Measurements from ENCODE around the gene ETV5. TPM values are rescaled to one million over a fixed set of nuclear protein-coding genes. Genes with fewer than 3 reads are reported as not detected.

Gene ETV5
- polyA plus RNA-seq, 1 donor from 2014 or later = 0.30 TPM

GRCh38 chr3:186127463-186127862, 18.6 kb upstream of the ETV5 start:
- H4K20me1 ChIP-seq (ENCODE audit: insufficient read depth) = no peaks in the 10 kb centered on the region
- H3F3A ChIP-seq (ENCODE audit: insufficient read depth, low read length, poor library complexity, severe bottlenecking) = no peaks in the 10 kb centered on the region
- no peaks in the 10 kb centered on the region for H3K79me2 ChIP-seq (replicated peaks; ENCODE audit: insufficient read depth, low read length)
- H3K9me2 ChIP-seq (ENCODE audit: insufficient read depth, low read length) = no peaks in the 10 kb centered on the region
- no peak overlapping the region for H3K4me2 ChIP-seq (ENCODE audit: low read length)
- no peak for TF ChIP-seq RAD21 (conservative IDR thresholded peaks at IDR 0.05)
- no peak overlapping the region for H3K27ac ChIP-seq (ENCODE audit: low read length)
- no peaks in the 10 kb centered on the region for H3K36me3 ChIP-seq (ENCODE audit: insufficient read depth, low read length)
- no peak overlapping the region for H2AFZ ChIP-seq (ENCODE audit: low read depth, low read length)
- H3K4me3 ChIP-seq (ENCODE audit: low read length) = no peak overlapping the region
- H3K9me3 ChIP-seq (ENCODE audit: low read length) = no peaks in the 10 kb centered on the region
- no peaks in the 10 kb centered on the region for H3K27me3 ChIP-seq (ENCODE audit: insufficient read depth, low read depth, low read length)
- no peak overlapping the region for H3K9ac ChIP-seq (ENCODE audit: low read length)

- Histone ChIP-seq H3K27me3 (ENCODE audit: insufficient read depth, low read depth, low read length) (no peaks in the 10 kb centered on the region), H3K9me2 (ENCODE audit: insufficient read depth, low read length) (no peaks in the 10 kb centered on the region), H3K4me3 (ENCODE audit: low read length) (no peak overlapping the region), H4K20me1 (ENCODE audit: insufficient read depth) (no peaks in the 10 kb centered on the region), H3K9ac (ENCODE audit: low read length) (no peak overlapping the region), H3K79me2 (replicated peaks; ENCODE audit: insufficient read depth, low read length) (no peaks in the 10 kb centered on the region), H3K4me2 (ENCODE audit: low read length) (no peak overlapping the region), H3K27ac (ENCODE audit: low read length) (no peak overlapping the region), H3F3A (ENCODE audit: insufficient read depth, low read length, poor library complexity, severe bottlenecking) (no peaks in the 10 kb centered on the region), H2AFZ (ENCODE audit: low read depth, low read length) (no peak overlapping the region), H3K36me3 (ENCODE audit: insufficient read depth, low read length) (no peaks in the 10 kb centered on the region), H3K9me3 (ENCODE audit: low read length) (no peaks in the 10 kb centered on the region)
- no peak for TF ChIP-seq EP300 (conservative IDR thresholded peaks at IDR 0.05; ENCODE audit: poor library complexity, severe bottlenecking)
- TF ChIP-seq CTCF (IDR thresholded peaks at IDR 0.05; ENCODE audit: poor library complexity, severe bottlenecking) = no peak
- TF ChIP-seq RAD21 (conservative IDR thresholded peaks at IDR 0.05) = no peak
- no peak for TF ChIP-seq SMC3 (conservative IDR thresholded peaks at IDR 0.05; ENCODE audit: poor library complexity)
- no peak for TF ChIP-seq MXI1 (conservative IDR thresholded peaks at IDR 0.05; ENCODE audit: poor library complexity, severe bottlenecking)
- TF ChIP-seq REST (IDR thresholded peaks at IDR 0.05; ENCODE audit: borderline replicate concordance) = no peak
- TF ChIP-seq POLR2AphosphoS5 (IDR thresholded peaks at IDR 0.05) = no peak
- TF ChIP-seq TAF1 (IDR thresholded peaks at IDR 0.05; ENCODE audit: low read depth) = no peak
- TF ChIP-seq EZH2 (IDR thresholded peaks at IDR 0.05; ENCODE audit: borderline replicate concordance, insufficient read depth, low read length, poor library complexity, severe bottlenecking) = no peak
Measured at GRCh38 chr3:186125118-186125517, 16.2 kb upstream of the ETV5 start.

- Histone ChIP-seq H3K4me3 (ENCODE audit: low read length) (no peak overlapping the region), H3K9ac (ENCODE audit: low read length) (no peak overlapping the region), H3K79me2 (replicated peaks; ENCODE audit: insufficient read depth, low read length) (no peaks in the 10 kb centered on the region), H4K20me1 (ENCODE audit: insufficient read depth) (no peaks in the 10 kb centered on the region), H3F3A (ENCODE audit: insufficient read depth, low read length, poor library complexity, severe bottlenecking) (no peaks in the 10 kb centered on the region), H3K27ac (ENCODE audit: low read length) (no peak overlapping the region), H2AFZ (ENCODE audit: low read depth, low read length) (no peak overlapping the region), H3K27me3 (ENCODE audit: insufficient read depth, low read depth, low read length) (no peaks in the 10 kb centered on the region), H3K4me2 (ENCODE audit: low read length) (no peak overlapping the region), H3K36me3 (ENCODE audit: insufficient read depth, low read length) (no peaks in the 10 kb centered on the region), H3K9me2 (ENCODE audit: insufficient read depth, low read length) (no peaks in the 10 kb centered on the region), H3K9me3 (ENCODE audit: low read length) (no peaks in the 10 kb centered on the region)
- TF ChIP-seq EZH2 (IDR thresholded peaks at IDR 0.05; ENCODE audit: borderline replicate concordance, insufficient read depth, low read length, poor library complexity, severe bottlenecking) (no peak), SMC3 (conservative IDR thresholded peaks at IDR 0.05; ENCODE audit: poor library complexity) (no peak), REST (IDR thresholded peaks at IDR 0.05; ENCODE audit: borderline replicate concordance) (no peak), TAF1 (IDR thresholded peaks at IDR 0.05; ENCODE audit: low read depth) (no peak), RAD21 (conservative IDR thresholded peaks at IDR 0.05) (no peak), CTCF (IDR thresholded peaks at IDR 0.05; ENCODE audit: poor library complexity, severe bottlenecking) (no peak), MXI1 (conservative IDR thresholded peaks at IDR 0.05; ENCODE audit: poor library complexity, severe bottlenecking) (no peak), EP300 (conservative IDR thresholded peaks at IDR 0.05; ENCODE audit: poor library complexity, severe bottlenecking) (no peak), POLR2AphosphoS5 (IDR thresholded peaks at IDR 0.05) (no peak)
Measured at GRCh38 chr3:186124592-186124991, 15.7 kb upstream of the ETV5 start.
